K562 (cell line): ENCODE measurements around the gene TTC28. TPM values are rescaled to one million over a fixed set of nuclear protein-coding genes. Genes with fewer than 3 reads are reported as not detected.

ENCODE experiments used
- ATAC-seq: fragments of 200-7000 bp; cut with Tn5 transposase; 3 replicates; pipeline ENCODE4 v1.9.1; 2020; ENCODE audit warnings: moderate library complexity
- BruUV-seq: library from RNA; stranded (reverse); fragments of 400-500 nt; replicated peaks from 2 replicates; lab custom pipeline; 2021; lab: Mats Ljungman, UMichigan
- CTCF ChIA-PET: fragments of 300-600 bp; formaldehyde crosslinking; extraction: SDS; loops from one replicate; lab custom pipeline; 2021; ENCODE audit warnings: low intra/inter-chr PET ratio; lab: Yijun Ruan, JAX
- POLR2A ChIA-PET: fragments of 300-600, 350-650 bp; sonication (Branson Sonifier 250); formaldehyde crosslinking; extraction: SDS; loops from one replicate; lab custom pipeline; 2021; ENCODE audit warnings: antibody characterized with exemption, inconsistent platforms; lab: Yijun Ruan, JAX
- DNase-seq, 4 experiments: peaks; one replicate each; pipeline versions ENCODE4 v3.0.0 to v3.0.0-alpha.2; 2011 to 2018; ENCODE audit warnings: low spot score in 3 of 4, mixed read lengths in 3 of 4; ENCODE audit errors: extremely low read depth in 1 of 4
- FAIRE-seq: peaks from 2 replicates; lab custom pipeline; 2011; peaks lifted over from hg19 to GRCh38; lab: Jason Lieb, UNC
- H2AFZ ChIP-seq: 2 replicates; pipeline ENCODE4 v1.6.0; 2011; ENCODE audit warnings: low read depth, low read length, control low read depth, inconsistent platforms
- H3K27ac ChIP-seq: fragments of 200-600 bp; 3 replicates; pipeline ENCODE4 v1.8.0; 2011; ENCODE audit warnings: low read depth, mild to moderate bottlenecking, control low read depth, inconsistent platforms, low read length, moderate library complexity, mixed read lengths; ENCODE audit errors: extremely low read depth
- H3K27me3 ChIP-seq, 2 experiments: fragments of 300-600 bp in 1 of 2; 2 replicates in 1 of 2; 3 replicates in 1 of 2; pipeline versions ENCODE4 v1.6.0 to v1.8.0; 2011; ENCODE audit warnings: inconsistent platforms in 2 of 2, low read length in 2 of 2, mild to moderate bottlenecking in 1 of 2, mixed read lengths in 1 of 2, moderate library complexity in 1 of 2; ENCODE audit not compliant: control insufficient read depth in 2 of 2, insufficient read depth in 2 of 2
- H3K36me3 ChIP-seq: fragments of 300-600 bp; 3 replicates; pipeline ENCODE4 v1.8.0; 2011; ENCODE audit warnings: mild to moderate bottlenecking, low read length, inconsistent platforms; ENCODE audit not compliant: control insufficient read depth, insufficient read depth
- H3K4me1 ChIP-seq, 2 experiments: fragments of 200-600 bp in 1 of 2; replicated peaks in 1 of 2; 2 replicates in 1 of 2; 3 replicates in 1 of 2; pipeline versions ENCODE4 v1.5.1 to v1.8.0; 2011; ENCODE audit warnings: inconsistent platforms in 2 of 2, low read length in 2 of 2, mild to moderate bottlenecking in 1 of 2, mixed read lengths in 1 of 2, moderate library complexity in 1 of 2; ENCODE audit not compliant: control insufficient read depth in 2 of 2, insufficient read depth in 2 of 2
- H3K4me2 ChIP-seq: 2 replicates; pipeline ENCODE4 v1.6.1; 2011; ENCODE audit warnings: low read length, control low read depth, inconsistent platforms, mixed read lengths; ENCODE audit not compliant: insufficient read depth
- H3K4me3 ChIP-seq: fragments of 200-600 bp; sonication (generic), shearing (Covaris generic); 2 replicates; pipeline ENCODE4 v1.5.1; 2016; ENCODE audit warnings: control low read depth, inconsistent platforms
- H3K79me2 ChIP-seq: fragments of 200-600 bp; 3 replicates; pipeline ENCODE4 v1.8.0; 2011; ENCODE audit warnings: low read length, inconsistent platforms; ENCODE audit not compliant: control insufficient read depth, insufficient read depth
- H3K9ac ChIP-seq, 2 experiments: 2 replicates each; pipeline versions ENCODE4 v1.6.0 to v1.6.1; 2011; ENCODE audit warnings: low read depth in 2 of 2, low read length in 2 of 2, control low read depth in 1 of 2, inconsistent platforms in 1 of 2, mild to moderate bottlenecking in 1 of 2, mixed read lengths in 1 of 2; ENCODE audit not compliant: insufficient read depth in 1 of 2
- H3K9me1 ChIP-seq: one replicate; pipeline ENCODE4 v1.6.0; 2011; ENCODE audit warnings: inconsistent platforms, mild to moderate bottlenecking, low read length, moderate library complexity; ENCODE audit not compliant: control insufficient read depth, insufficient read depth
- H3K9me3 ChIP-seq: replicated peaks from 2 replicates; pipeline ENCODE4 v1.5.1; 2011; ENCODE audit warnings: low read depth, low read length, inconsistent platforms; ENCODE audit not compliant: control insufficient read depth, insufficient read depth
- H4K20me1 ChIP-seq: replicated peaks from 2 replicates; pipeline ENCODE4 v1.6.1; 2011; ENCODE audit warnings: low read length, inconsistent platforms, mixed read lengths; ENCODE audit not compliant: control insufficient read depth, insufficient read depth
- MXI1 ChIP-seq: IDR thresholded peaks from 2 replicates; pipeline ENCODE4 v1.6.1; 2011; ENCODE audit warnings: low read depth, mild to moderate bottlenecking, improper control_type of control experiment, low read length
- TARDBP ChIP-seq: fragments of 450-650 bp; IDR thresholded peaks from 2 replicates; pipeline ENCODE4 v1.6.1; 2016
- ZNF311 ChIP-seq: fragments of 250-450 bp; sonication (Bioruptor Pico); IDR thresholded peaks from 2 replicates; pipeline ENCODE4 v1.4.0; 2020; ENCODE audit warnings: mild to moderate bottlenecking, moderate library complexity
- WGBS: fragments of 100-300 bp; shearing (Covaris generic); methylation state at CpG from one replicate; pipeline ENCODE4 v1.1.6; 2016; ENCODE audit warnings: low coverage, mixed read lengths; ENCODE audit not compliant: insufficient coverage; ENCODE audit errors: missing lambda C conversion rate; 5-methylcytosine and 5-hydroxymethylcytosine counted together
- in situ Hi-C: fragments of 300-500 bp; cut with MboI; formaldehyde crosslinking; loops from 4 replicates; pipeline ENCODE4 v1.15.0; 2018; ENCODE audit warnings: inconsistent platforms, mixed read lengths
- intact Hi-C: fragments of 100-400 bp; cut with micrococcal nuclease; formaldehyde crosslinking; loops from 2 replicates; pipeline ENCODE4 v1.14.2; 2022
- polyA plus RNA-seq, 8 experiments: library from polyadenylated mRNA; depleted of rRNA in 4 of 8; stranded (reverse) in 5 of 8; unstranded in 3 of 8; fragments of >200 nt; fragmentation: Nextera tagmentation in 2 of 8; fragmentation: Illumina TruSeq in 1 of 8; extraction: Ambion mirVana in 2 of 8; extraction: Trizol in 1 of 8; gene quantifications; 2 replicates each; pipeline versions ENCODE4 v1.2.1 to v1.2.3, GENCODE V29; 2011 to 2014; ENCODE audit warnings: inconsistent platforms in 1 of 8, missing spikeins in 1 of 8
- total RNA-seq, 7 experiments: library from RNA; depleted of rRNA in 6 of 7; stranded (reverse); fragments of >200 nt in 6 of 7; fragmentation: Illumina TruSeq in 2 of 7; extraction: Trizol in 2 of 7; gene quantifications; 2 replicates each; pipeline versions ENCODE4 v1.2.1 to v1.2.3, GENCODE V29; 2011 to 2021; ENCODE audit warnings: low replicate concordance in 1 of 7
- TF ChIP-seq, protein P1 (sequence below): sonication (generic); formaldehyde crosslinking; IDR thresholded peaks from 2 replicates; pipeline ENCODE4 v1.8.0; 2022; ENCODE audit warnings: mild to moderate bottlenecking, low read depth, missing genetic modification reagents

The TTC28 gene
- total and polyA plus RNA-seq, 9 of the 15 experiments (the other 6 are each of a cell fraction or from before 2014, with no cell fraction given) = 0.22 to 10.7 (median 3.1) TPM

- Histone ChIP-seq H4K20me1 (no peaks in the 10 kb centered on the region), H3K9ac (no peak overlapping the region), H3K4me3 (no peak overlapping the region), H3K36me3 (no peaks in the 10 kb centered on the region), H3K27me3 (no peaks in the 10 kb centered on the region), H3K4me2 (no peak overlapping the region), H3K27ac (no peak overlapping the region), H2AFZ (no peak overlapping the region), H3K9me1 (no peaks in the 10 kb centered on the region), H3K9me3 (no peaks in the 10 kb centered on the region)
- in situ Hi-C loops (no loop called here), intact Hi-C loops (no loop called here)
- ATAC-seq = no peak
- POLR2A ChIA-PET = interaction anchor here (0.7 kb wide), 1 partner anchor 60 kb away, joined by 3 read pairs; no protein-coding TSS in a partner anchor
- CTCF ChIA-PET = interaction anchor here (0.6 kb wide), 1 partner anchor 14 kb away, joined by 3 read pairs; no protein-coding TSS in a partner anchor
- DNase-seq = no peak
- BruUV-seq = no TSS peak
- WGBS = 71% methylated on average over 2 of the region's 2 CpGs
- no peak for FAIRE-seq
- TF ChIP-seq TARDBP (no peak), ZNF311 (CRISPR knock-in tag) (no peak), MXI1 (no peak)
- TF ChIP-seq, protein P1, sequence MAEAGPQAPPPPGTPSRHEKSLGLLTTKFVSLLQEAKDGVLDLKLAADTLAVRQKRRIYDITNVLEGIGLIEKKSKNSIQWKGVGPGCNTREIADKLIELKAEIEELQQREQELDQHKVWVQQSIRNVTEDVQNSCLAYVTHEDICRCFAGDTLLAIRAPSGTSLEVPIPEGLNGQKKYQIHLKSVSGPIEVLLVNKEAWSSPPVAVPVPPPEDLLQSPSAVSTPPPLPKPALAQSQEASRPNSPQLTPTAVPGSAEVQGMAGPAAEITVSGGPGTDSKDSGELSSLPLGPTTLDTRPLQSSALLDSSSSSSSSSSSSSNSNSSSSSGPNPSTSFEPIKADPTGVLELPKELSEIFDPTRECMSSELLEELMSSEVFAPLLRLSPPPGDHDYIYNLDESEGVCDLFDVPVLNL (CRISPR knock-in tag) = no peak
- TF ChIP-seq, all 486 proteins: peak for 0
- H3K4me1 ChIP-seq = no peaks in the 10 kb centered on the region
- no peaks in the 10 kb centered on the region for H3K79me2 ChIP-seq
Measured at GRCh38 chr22:28222571-28222970, 457.1 kb downstream of the TTC28 start.

DNA sequence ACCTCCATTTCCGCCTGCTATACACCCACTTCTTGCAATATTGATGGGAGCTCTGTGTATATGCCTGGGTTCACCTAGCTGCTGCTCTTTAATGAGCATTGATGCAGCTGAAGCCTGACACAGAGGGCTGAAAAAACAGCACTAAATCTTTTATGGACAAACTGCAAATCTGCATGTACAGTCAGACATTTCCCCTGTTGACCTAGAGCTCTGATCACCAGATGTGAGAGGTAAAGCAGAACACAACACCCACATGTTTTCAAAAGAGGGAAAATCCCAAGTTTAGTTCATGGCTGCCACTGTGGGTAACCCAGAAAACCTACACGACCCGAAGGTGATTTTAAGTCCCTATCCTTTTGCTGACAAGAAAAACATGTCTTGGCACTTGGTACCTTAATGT, 457.6 kb downstream of the TTC28 start:
- BruUV-seq = no TSS peak
- H3K9ac ChIP-seq = no peak overlapping the region
- no peak overlapping the region for H3K27ac ChIP-seq
- CTCF ChIA-PET = no interaction called here
- WGBS = 23% methylated on average over 3 of the region's 3 CpGs
- ATAC-seq (no peak), DNase-seq (no peak), FAIRE-seq (no peak)
- no peaks in the 10 kb centered on the region for H3K36me3 ChIP-seq
- no peaks in the 10 kb centered on the region for H3K27me3 ChIP-seq
- H3K9me3 ChIP-seq = no peaks in the 10 kb centered on the region
- H3K4me3 ChIP-seq = no peak overlapping the region
- H3K4me1 ChIP-seq = no peaks in the 10 kb centered on the region
- in situ Hi-C loops (no loop called here), intact Hi-C loops (no loop called here)
- POLR2A ChIA-PET = interaction anchor here (0.7 kb wide), 1 partner anchor 59 kb away, joined by 3 read pairs; no protein-coding TSS in a partner anchor
- no peaks in the 10 kb centered on the region for H3K9me1 ChIP-seq
- H3K4me2 ChIP-seq = no peak overlapping the region
- H4K20me1 ChIP-seq = no peaks in the 10 kb centered on the region
- H2AFZ ChIP-seq = no peak overlapping the region
- no peaks in the 10 kb centered on the region for H3K79me2 ChIP-seq
